Upper lobe of right lung (tissue), 1 donor: ENCODE measurements around the gene CALD1. TPM values are rescaled to one million over a fixed set of nuclear protein-coding genes. Genes with fewer than 3 reads are reported as not detected.
A peak's percentile ranks its signal among the peaks of the same experiment; 100 is the strongest.

ENCODE experiments used
- ATAC-seq: fragments of 200-7000 bp; cut with Tn5 transposase; one replicate; pipeline ENCODE4 v1.9.1; 2020; ENCODE audit warnings: mild to moderate bottlenecking, moderate library complexity
- DNase-seq: peaks from one replicate; pipeline ENCODE4 v3.0.0-alpha.2; 2020
- H3K27ac ChIP-seq: fragments of 200-600 bp; one replicate; pipeline ENCODE4 v1.8.0; 2022
- H3K27me3 ChIP-seq: fragments of 200-600 bp; one replicate; pipeline ENCODE4 v1.8.0; 2022; ENCODE audit warnings: mild to moderate bottlenecking
- H3K36me3 ChIP-seq: fragments of 200-600 bp; one replicate; pipeline ENCODE4 v1.8.0; 2022
- H3K4me1 ChIP-seq: fragments of 200-600 bp; one replicate; pipeline ENCODE4 v1.8.0; 2022
- H3K4me3 ChIP-seq: fragments of 200-600 bp; one replicate; pipeline ENCODE4 v1.8.0; 2022; ENCODE audit warnings: mild to moderate bottlenecking
- H3K9me3 ChIP-seq: fragments of 200-600 bp; one replicate; pipeline ENCODE4 v1.8.0; 2022
- CTCF ChIP-seq: fragments of 200-600 bp; IDR thresholded peaks from one replicate; pipeline ENCODE4 v1.8.0; 2022; ENCODE audit warnings: antibody characterized with exemption
- intact Hi-C: fragments of 100-400 bp; cut with DNase I; formaldehyde crosslinking; loops from one replicate; pipeline ENCODE4 v1.11.0; 2022
- total RNA-seq: library from RNA; stranded (reverse); fragmentation: NEBNext Ultra II Directional; extraction: Animal tissue kit (Norgen Biotek cat#: 25700); gene quantifications from one replicate; pipeline ENCODE4 v1.2.1, GENCODE V29; 2021
- donor health status: DM: no; HTN: yes; CAD: no; lungs with severe emphysema.

CALD1 gene
- total RNA-seq, 1 donor from 2014 or later: 213 TPM

GRCh38 chr7:134857958-134858357 is 78.5 kb downstream of the CALD1 start:
- no peaks in the 10 kb centered on the region for H3K36me3 ChIP-seq
- H3K4me3 ChIP-seq: no peak overlapping the region
- no peaks in the 10 kb centered on the region for H3K9me3 ChIP-seq
- intact Hi-C loops: no loop called here
- DNase-seq: no peak
- no peak overlapping the region for H3K27ac ChIP-seq
- no peaks in the 10 kb centered on the region for H3K27me3 ChIP-seq
- H3K4me1 ChIP-seq: no peaks in the 10 kb centered on the region
- no peak for TF ChIP-seq CTCF
- no peak for ATAC-seq

- intact Hi-C loops: no loop called here
- no peak overlapping the region for H3K4me3 ChIP-seq
- TF ChIP-seq CTCF: no peak
- H3K36me3 ChIP-seq: no peaks in the 10 kb centered on the region
- no peak overlapping the region for H3K27ac ChIP-seq
- H3K9me3 ChIP-seq: no peaks in the 10 kb centered on the region
- H3K4me1 ChIP-seq: no peaks in the 10 kb centered on the region
- no peak for DNase-seq
- no peaks in the 10 kb centered on the region for H3K27me3 ChIP-seq
- no peak for ATAC-seq
Measured at GRCh38 chr7:134859783-134860182, 80.3 kb downstream of the CALD1 start.

- no peak for TF ChIP-seq CTCF
- peak; percentile 58 for ATAC-seq
- Histone ChIP-seq H3K9me3 (no peaks in the 10 kb centered on the region), H3K27me3 (no peaks in the 10 kb centered on the region), H3K4me1 (peaks cover 8% of the 10 kb centered on the region), H3K27ac (peak overlapping the region; percentile 67), H3K36me3 (peaks cover 4% of the 10 kb centered on the region), H3K4me3 (peak overlapping the region; percentile 20)
- intact Hi-C loops: no loop called here
- no peak for DNase-seq
Measured at GRCh38 chr7:134865001-134865845, 85.8 kb downstream of the CALD1 start.

DNA sequence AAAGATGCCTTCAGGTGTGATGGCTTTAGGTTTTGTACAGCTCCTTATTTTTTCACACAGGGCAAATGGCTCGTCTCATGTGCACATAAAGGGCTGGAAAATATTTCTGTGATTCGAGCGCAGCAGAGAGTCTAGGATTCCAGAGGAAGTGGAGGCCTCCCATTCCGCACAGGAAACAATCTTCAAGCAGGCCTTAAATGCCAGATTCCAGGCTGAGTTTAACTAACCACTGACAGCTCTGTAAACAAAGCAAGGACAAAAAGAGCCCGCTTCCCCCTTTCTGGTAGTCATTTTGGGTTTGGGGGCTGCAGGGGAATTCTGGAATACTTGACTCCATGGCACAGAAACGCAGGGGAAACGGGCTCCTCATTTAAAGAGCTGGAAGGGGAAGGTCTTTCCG is 87.2 kb downstream of the CALD1 start:
- H3K27ac ChIP-seq: peak overlapping the region; percentile 67
- peaks cover 4% of the 10 kb centered on the region for H3K36me3 ChIP-seq
- intact Hi-C loops: no loop called here
- no peaks in the 10 kb centered on the region for H3K9me3 ChIP-seq
- no peak for DNase-seq
- ATAC-seq: peak; percentile 30
- TF ChIP-seq CTCF: no peak
- no peak overlapping the region for H3K4me3 ChIP-seq
- H3K27me3 ChIP-seq: no peaks in the 10 kb centered on the region
- H3K4me1 ChIP-seq: peaks cover 8% of the 10 kb centered on the region

- TF ChIP-seq CTCF: no peak
- Histone ChIP-seq H3K9me3 (no peaks in the 10 kb centered on the region), H3K27me3 (no peaks in the 10 kb centered on the region), H3K27ac (no peak overlapping the region), H3K4me3 (no peak overlapping the region), H3K4me1 (peaks cover 8% of the 10 kb centered on the region), H3K36me3 (peaks cover 4% of the 10 kb centered on the region)
- no peak for ATAC-seq
- no peak for DNase-seq
- intact Hi-C loops: no loop called here
Measured at GRCh38 chr7:134870156-134870555, 90.7 kb downstream of the CALD1 start.
